Measurements from ENCODE around the gene HACL1. TPM values are rescaled to one million over a fixed set of nuclear protein-coding genes. Genes with fewer than 3 reads are reported as not detected.

The HACL1 gene
- total and polyA plus RNA-seq, 10 of the 15 experiments (the other 5 are each of a cell fraction or from before 2014, with no cell fraction given) = 19.4 to 48.7 (median 30.1) TPM

GRCh38 chr3:15551902-15552301 lies 49.5 kb downstream of the HACL1 start (continued):
- TF ChIP-seq REST (IDR thresholded peaks at IDR 0.05; ENCODE audit: low read depth, low read length) (no peak), SKIL (IDR thresholded peaks at IDR 0.05; ENCODE audit: low read depth, poor library complexity, severe bottlenecking) (no peak), SMC3 (IDR thresholded peaks at IDR 0.05; ENCODE audit: borderline replicate concordance, low read length) (no peak), YY1 (IDR thresholded peaks at IDR 0.05; ENCODE audit: low read depth, low read length) (no peak)

GRCh38 chr3:15549846-15550245 lies 51.5 kb downstream of the HACL1 start:
- no peaks in the 10 kb centered on the region for H4K20me1 ChIP-seq (ENCODE audit: control insufficient read depth, insufficient read depth)
- no peaks in the 10 kb centered on the region for H3K9me3 ChIP-seq (replicated peaks; ENCODE audit: control insufficient read depth, insufficient read depth, low read length)
- WGBS (ENCODE audit: insufficient coverage, insufficient replicate concordance, low lambda C conversion rate, missing lambda C conversion rate) = 82% methylated on average over 6 of the region's 6 CpGs
- H3K27ac ChIP-seq (ENCODE audit: control insufficient read depth, insufficient read depth) = no peak overlapping the region
- ATAC-seq (no peak), FAIRE-seq (no peak), DNase-seq (ENCODE audit: low read depth, low spot score) (no peak)
- ChIA-PET CTCF (no interaction called here), SMC1A (ENCODE audit: uncharacterized antibody, unreplicated experiment) (interaction anchor here (0.6 kb wide), 1 partner anchor 206 kb away, joined by 3 read pairs; no protein-coding TSS in a partner anchor), POLR2A (no interaction called here), RAD21 (ENCODE audit: unreplicated experiment) (no interaction called here)
- intact Hi-C loops (cut with micrococcal nuclease; ENCODE audit: unreplicated experiment) = no loop called here
- no TSS peak for BruUV-seq (replicated peaks)
- no peak overlapping the region for H3K9ac ChIP-seq (ENCODE audit: control insufficient read depth, insufficient read depth, low read length)
- H3K27me3 ChIP-seq (replicated peaks in 1 of 2; ENCODE audit: control insufficient read depth in 2 of 2, insufficient read depth in 2 of 2, low read length in 1 of 2) = no peaks in the 10 kb centered on the region
- in situ Hi-C loops (cut with MboI) = loop anchor here (10.0 kb wide), 1 partner anchor 285 kb away; no protein-coding TSS in a partner anchor
- no peak overlapping the region for H3K4me3 ChIP-seq
- H3K79me2 ChIP-seq (ENCODE audit: control insufficient read depth, insufficient read depth, low read length) = no peaks in the 10 kb centered on the region
- H3K36me3 ChIP-seq (ENCODE audit: control insufficient read depth in 2 of 2, insufficient read depth in 2 of 2, low read length in 1 of 2) = peaks cover 0 to 4% of the 10 kb centered on the region in 2 experiments; a peak in 1 of 4 replicates
- no peak overlapping the region for H3K4me2 ChIP-seq (ENCODE audit: control insufficient read depth, insufficient read depth)
- H3K4me1 ChIP-seq (ENCODE audit: control insufficient read depth, insufficient read depth, low read length) = no peaks in the 10 kb centered on the region
- H2AFZ ChIP-seq (ENCODE audit: control insufficient read depth, low read depth, low read length) = no peak overlapping the region
- TF ChIP-seq, protein P1, sequence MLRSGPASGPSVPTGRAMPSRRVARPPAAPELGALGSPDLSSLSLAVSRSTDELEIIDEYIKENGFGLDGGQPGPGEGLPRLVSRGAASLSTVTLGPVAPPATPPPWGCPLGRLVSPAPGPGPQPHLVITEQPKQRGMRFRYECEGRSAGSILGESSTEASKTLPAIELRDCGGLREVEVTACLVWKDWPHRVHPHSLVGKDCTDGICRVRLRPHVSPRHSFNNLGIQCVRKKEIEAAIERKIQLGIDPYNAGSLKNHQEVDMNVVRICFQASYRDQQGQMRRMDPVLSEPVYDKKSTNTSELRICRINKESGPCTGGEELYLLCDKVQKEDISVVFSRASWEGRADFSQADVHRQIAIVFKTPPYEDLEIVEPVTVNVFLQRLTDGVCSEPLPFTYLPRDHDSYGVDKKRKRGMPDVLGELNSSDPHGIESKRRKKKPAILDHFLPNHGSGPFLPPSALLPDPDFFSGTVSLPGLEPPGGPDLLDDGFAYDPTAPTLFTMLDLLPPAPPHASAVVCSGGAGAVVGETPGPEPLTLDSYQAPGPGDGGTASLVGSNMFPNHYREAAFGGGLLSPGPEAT (IDR thresholded peaks at IDR 0.05; ENCODE audit: low read depth) = no peak
- TF ChIP-seq ESRRA (IDR thresholded peaks at IDR 0.05; ENCODE audit: low read length) (no peak), EP300 (IDR thresholded peaks at IDR 0.05; ENCODE audit: borderline replicate concordance in 1 of 2, control insufficient read depth in 1 of 2, low read depth in 2 of 2, low read length in 2 of 2) (no peak), TCF3 (IDR thresholded peaks at IDR 0.05; ENCODE audit: borderline replicate concordance, insufficient read depth, low read depth, low read length) (no peak), REST (IDR thresholded peaks at IDR 0.05; ENCODE audit: low read depth, low read length) (no peak), IKZF1 (conservative IDR thresholded peaks at IDR 0.05) (no peak), RAD21 (IDR thresholded peaks at IDR 0.05; ENCODE audit: insufficient read depth, low read depth, low read length) (no peak)

Measured in GM12878 (cell line).